ENCODE data around the gene PTH1R. TPM values are rescaled to one million over a fixed set of nuclear protein-coding genes. Genes with fewer than 3 reads are reported as not detected.

PTH1R gene
- total and polyA plus RNA-seq, 10 of the 15 experiments (the other 5 are each of a cell fraction or from before 2014, with no cell fraction given), result not detected

- FAIRE-seq, result no peak
- Histone ChIP-seq H3K79me2 (ENCODE audit: control insufficient read depth, insufficient read depth, low read length) (no peaks in the 10 kb centered on the region), H3K9ac (ENCODE audit: control insufficient read depth, insufficient read depth, low read length) (no peak overlapping the region), H3K4me1 (ENCODE audit: control insufficient read depth, insufficient read depth, low read length) (peaks cover 9% of the 10 kb centered on the region), H3K9me3 (replicated peaks; ENCODE audit: control insufficient read depth, insufficient read depth, low read length) (peaks cover 5% of the 10 kb centered on the region; the same call in 1 of the 3 replicates), H4K20me1 (ENCODE audit: control insufficient read depth, insufficient read depth) (no peaks in the 10 kb centered on the region), H3K4me3 (no peak overlapping the region), H3K4me2 (ENCODE audit: control insufficient read depth, insufficient read depth) (no peak overlapping the region), H3K27me3 (replicated peaks in 1 of 2; ENCODE audit: control insufficient read depth in 2 of 2, insufficient read depth in 2 of 2, low read length in 1 of 2) (no peaks in the 10 kb centered on the region), H2AFZ (ENCODE audit: control insufficient read depth, low read depth, low read length) (no peak overlapping the region), H3K36me3 (ENCODE audit: control insufficient read depth in 2 of 2, insufficient read depth in 2 of 2, low read length in 1 of 2) (no peaks in the 10 kb centered on the region), H3K27ac (ENCODE audit: control insufficient read depth, insufficient read depth) (no peak overlapping the region)
- TF ChIP-seq USF2 (IDR thresholded peaks at IDR 0.05; ENCODE audit: borderline replicate concordance, low read depth, low read length) (no peak), PBX3 (IDR thresholded peaks at IDR 0.05; ENCODE audit: insufficient replicate concordance, low read depth, low read length) (no peak), JUNB (IDR thresholded peaks at IDR 0.05) (no peak), ASH2L (IDR thresholded peaks at IDR 0.05; ENCODE audit: borderline replicate concordance, low read depth) (no peak), RBBP5 (conservative IDR thresholded peaks at IDR 0.05) (no peak)
- in situ Hi-C loops (cut with MboI) (no loop called here), intact Hi-C loops (cut with micrococcal nuclease; ENCODE audit: unreplicated experiment) (no loop called here)
- ATAC-seq, result no peak
- CTCF ChIA-PET, result interaction anchor here (1.1 kb wide), 2 partner anchors 19 to 115 kb away, joined by 3 read pairs; partner anchors contain the start of gene MYL3
- DNase-seq (ENCODE audit: low read depth, low spot score), result no peak
- POLR2A ChIA-PET, result no interaction called here
- 76% methylated on average over 3 of the region's 3 CpGs for WGBS (ENCODE audit: insufficient coverage, insufficient replicate concordance, low lambda C conversion rate, missing lambda C conversion rate)
- SMC1A ChIA-PET (ENCODE audit: uncharacterized antibody, unreplicated experiment), result no interaction called here
- BruUV-seq (replicated peaks), result no TSS peak
- RAD21 ChIA-PET (ENCODE audit: unreplicated experiment), result no interaction called here
Measured at GRCh38 chr3:46844397-46844796, 33.1 kb upstream of the PTH1R start.

All from GM12878 (cell line).